ENCODE data around the gene LCN15. TPM values are rescaled to one million over a fixed set of nuclear protein-coding genes. Genes with fewer than 3 reads are reported as not detected.
A peak's percentile ranks its signal among the peaks of the same experiment; 100 is the strongest.

Gene LCN15
- total and polyA plus RNA-seq, 2 of the 13 experiments (the other 11 are each of a cell fraction or from before 2014, with no cell fraction given): 1.3 to 53.7 TPM

- TF ChIP-seq GABPB1 (CRISPR knock-in tag; IDR thresholded peaks at IDR 0.05): peak; percentile 40; the same call in 1 of the 2 replicates
- no peak for TF ChIP-seq ZNF510 (CRISPR knock-in tag; IDR thresholded peaks at IDR 0.05; ENCODE audit: low read depth)
- TF ChIP-seq HDAC2 (CRISPR knock-in tag; IDR thresholded peaks at IDR 0.05): 0 out of 2 replicates have a peak, but pooled peaks have one; percentile 13
- TF ChIP-seq ZNF30 (CRISPR knock-in tag; IDR thresholded peaks at IDR 0.05): peak; percentile 56; the same call in 1 of the 2 replicates
- TF ChIP-seq SALL2 (CRISPR knock-in tag; IDR thresholded peaks at IDR 0.05): no peak
- TF ChIP-seq ZNF777 (CRISPR knock-in tag; IDR thresholded peaks at IDR 0.05): peak; percentile 58; the same call in 1 of the 2 replicates
- peak; percentile 89; the same call in 1 of the 2 replicates for TF ChIP-seq PCBP1 (IDR thresholded peaks at IDR 0.05; ENCODE audit: borderline replicate concordance, low read depth, low read length)
- no peak for TF ChIP-seq TBX3 (IDR thresholded peaks at IDR 0.05; ENCODE audit: borderline replicate concordance)
- no peak for TF ChIP-seq NFIB (CRISPR knock-in tag; IDR thresholded peaks at IDR 0.05; ENCODE audit: borderline replicate concordance)
- TF ChIP-seq ARNTL (CRISPR knock-in tag; IDR thresholded peaks at IDR 0.05): no peak
- TF ChIP-seq GLI4 (CRISPR knock-in tag; IDR thresholded peaks at IDR 0.05; ENCODE audit: borderline replicate concordance): no peak; the same call in 1 of the 2 replicates
- TF ChIP-seq GLMP (CRISPR knock-in tag; IDR thresholded peaks at IDR 0.05; ENCODE audit: borderline replicate concordance): no peak
- TF ChIP-seq EZH2 (conservative IDR thresholded peaks at IDR 0.05; ENCODE audit: low read depth, low read length): no peak
- TF ChIP-seq, protein P1, sequence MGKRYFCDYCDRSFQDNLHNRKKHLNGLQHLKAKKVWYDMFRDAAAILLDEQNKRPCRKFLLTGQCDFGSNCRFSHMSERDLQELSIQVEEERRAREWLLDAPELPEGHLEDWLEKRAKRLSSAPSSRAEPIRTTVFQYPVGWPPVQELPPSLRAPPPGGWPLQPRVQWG (CRISPR knock-in tag; IDR thresholded peaks at IDR 0.05; ENCODE audit: borderline replicate concordance, low read depth): no peak
- TF ChIP-seq RXRB (CRISPR knock-in tag; IDR thresholded peaks at IDR 0.05; ENCODE audit: borderline replicate concordance): 0 out of 2 replicates have a peak, but pooled peaks have one; percentile 10
- peak; percentile 8; the same call in 1 of the 2 replicates for TF ChIP-seq MIER2 (CRISPR knock-in tag; IDR thresholded peaks at IDR 0.05)
- 0 out of 2 replicates have a peak, but pooled peaks have one; percentile 32 for TF ChIP-seq ZBTB4 (CRISPR knock-in tag; IDR thresholded peaks at IDR 0.05; ENCODE audit: borderline replicate concordance)
- TF ChIP-seq, protein P2, sequence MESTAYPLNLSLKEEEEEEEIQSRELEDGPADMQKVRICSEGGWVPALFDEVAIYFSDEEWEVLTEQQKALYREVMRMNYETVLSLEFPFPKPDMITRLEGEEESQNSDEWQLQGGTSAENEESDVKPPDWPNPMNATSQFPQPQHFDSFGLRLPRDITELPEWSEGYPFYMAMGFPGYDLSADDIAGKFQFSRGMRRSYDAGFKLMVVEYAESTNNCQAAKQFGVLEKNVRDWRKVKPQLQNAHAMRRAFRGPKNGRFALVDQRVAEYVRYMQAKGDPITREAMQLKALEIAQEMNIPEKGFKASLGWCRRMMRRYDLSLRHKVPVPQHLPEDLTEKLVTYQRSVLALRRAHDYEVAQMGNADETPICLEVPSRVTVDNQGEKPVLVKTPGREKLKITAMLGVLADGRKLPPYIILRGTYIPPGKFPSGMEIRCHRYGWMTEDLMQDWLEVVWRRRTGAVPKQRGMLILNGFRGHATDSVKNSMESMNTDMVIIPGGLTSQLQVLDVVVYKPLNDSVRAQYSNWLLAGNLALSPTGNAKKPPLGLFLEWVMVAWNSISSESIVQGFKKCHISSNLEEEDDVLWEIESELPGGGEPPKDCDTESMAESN (CRISPR knock-in tag; conservative IDR thresholded peaks at IDR 0.05): peak; percentile 50; the same call in 1 of the 2 replicates
- no peak for TF ChIP-seq ZNF296 (CRISPR knock-in tag; conservative IDR thresholded peaks at IDR 0.05)
- TF ChIP-seq NCOA5 (CRISPR knock-in tag; IDR thresholded peaks at IDR 0.05): no peak
- TF ChIP-seq HIVEP1 (CRISPR knock-in tag; IDR thresholded peaks at IDR 0.05): peak; percentile 58; the same call in 1 of the 2 replicates
- peak; percentile 47; the same call in 1 of the 2 replicates for TF ChIP-seq ZIK1 (CRISPR knock-in tag; IDR thresholded peaks at IDR 0.05; ENCODE audit: borderline replicate concordance, low read depth)
- TF ChIP-seq POGZ (CRISPR knock-in tag; IDR thresholded peaks at IDR 0.05): 0 out of 2 replicates have a peak, but pooled peaks have one; percentile 19
Measured at GRCh38 chr9:136791516-136792276, 27.4 kb upstream of the LCN15 start (continued).
